ENCODE measurements around the gene TRABD2B.

TRABD2B gene

GRCh38 chr1:47844558-47844955 is 152.6 kb downstream of the TRABD2B start:
- DNase-seq (ENCODE audit: low read depth) = no peak
- H3K4me3 ChIP-seq (ENCODE audit: low read length) = no peak overlapping the region
- no peak for TF ChIP-seq CTCF (conservative IDR thresholded peaks at IDR 0.05; ENCODE audit: low read depth, low read length)

GRCh38 chr1:47843781-47844557 is 153.2 kb downstream of the TRABD2B start:
- no peak for DNase-seq (ENCODE audit: low read depth)
- no peak for TF ChIP-seq CTCF (conservative IDR thresholded peaks at IDR 0.05; ENCODE audit: low read depth, low read length)
- no peak overlapping the region for H3K4me3 ChIP-seq (ENCODE audit: low read length)

GRCh38 chr1:47843059-47843458 is 154.1 kb downstream of the TRABD2B start:
- DNase-seq (ENCODE audit: low read depth) = no peak
- H3K4me3 ChIP-seq (ENCODE audit: low read length) = no peak overlapping the region
- TF ChIP-seq CTCF (conservative IDR thresholded peaks at IDR 0.05; ENCODE audit: low read depth, low read length) = no peak

GRCh38 chr1:47842228-47842919 is 154.8 kb downstream of the TRABD2B start:
- H3K4me3 ChIP-seq (ENCODE audit: low read length) = no peak overlapping the region
- DNase-seq (ENCODE audit: low read depth) = no peak
- no peak for TF ChIP-seq CTCF (conservative IDR thresholded peaks at IDR 0.05; ENCODE audit: low read depth, low read length)

GRCh38 chr1:47841356-47841755 is 155.8 kb downstream of the TRABD2B start:
- TF ChIP-seq CTCF (conservative IDR thresholded peaks at IDR 0.05; ENCODE audit: low read depth, low read length) = no peak
- DNase-seq (ENCODE audit: low read depth) = no peak
- no peak overlapping the region for H3K4me3 ChIP-seq (ENCODE audit: low read length)

GRCh38 chr1:47840393-47841190 is 156.6 kb downstream of the TRABD2B start:
- DNase-seq (ENCODE audit: low read depth) = no peak
- no peak for TF ChIP-seq CTCF (conservative IDR thresholded peaks at IDR 0.05; ENCODE audit: low read depth, low read length)

More at GRCh38 chr1:47840393-47841190, 156.6 kb downstream of the TRABD2B start:
- H3K4me3 ChIP-seq (ENCODE audit: low read length) = no peak overlapping the region

All from retinal pigment epithelial cell (primary cell).